Calu3 (cell line): ENCODE results near the gene ADTRP. TPM values are rescaled to one million over a fixed set of nuclear protein-coding genes. Genes with fewer than 3 reads are reported as not detected.

Experiments used
- BruUV-seq: library from RNA; stranded (reverse); fragments of 400-500 nt; replicated peaks from 2 replicates; lab custom pipeline; 2021; lab: Mats Ljungman, UMichigan
- CTCF ChIA-PET: fragments of 300-600 bp; sonication (Branson Sonifier 250); formaldehyde crosslinking; loops from one replicate; lab custom pipeline; 2022; ENCODE audit warnings: antibody characterized with exemption; lab: Charles Lee
- DNase-seq: peaks from one replicate; pipeline ENCODE4 v3.0.0; 2022
- H3K27ac Mint-ChIP-seq: one replicate; pipeline ENCODE4 v1.8.0; 2022; ENCODE audit warnings: mixed read lengths; ENCODE audit not compliant: unreplicated experiment
- H3K27me3 Mint-ChIP-seq: one replicate; pipeline ENCODE4 v1.8.0; 2022; ENCODE audit warnings: mixed read lengths; ENCODE audit not compliant: unreplicated experiment
- H3K36me3 Mint-ChIP-seq: one replicate; pipeline ENCODE4 v1.8.0; 2022; ENCODE audit warnings: mild to moderate bottlenecking, moderate library complexity, mixed read lengths; ENCODE audit not compliant: insufficient read depth, unreplicated experiment
- H3K4me1 Mint-ChIP-seq: one replicate; pipeline ENCODE4 v1.8.0; 2022; ENCODE audit warnings: mild to moderate bottlenecking, low read depth, mixed read lengths; ENCODE audit not compliant: unreplicated experiment
- H3K4me3 Mint-ChIP-seq: one replicate; pipeline ENCODE4 v1.8.0; 2022; ENCODE audit warnings: mild to moderate bottlenecking, low read depth, moderate library complexity, mixed read lengths; ENCODE audit not compliant: unreplicated experiment
- H3K9me3 Mint-ChIP-seq: one replicate; pipeline ENCODE4 v1.8.0; 2022; ENCODE audit warnings: low read depth, mixed read lengths; ENCODE audit not compliant: unreplicated experiment
- intact Hi-C: fragments of 100-400 bp; cut with micrococcal nuclease; formaldehyde crosslinking; loops from one replicate; pipeline ENCODE4 v1.10.0; 2022; ENCODE audit not compliant: unreplicated experiment
- total RNA-seq: library from RNA; stranded (reverse); gene quantifications from 2 replicates; pipeline ENCODE4 v1.2.3, GENCODE V29; 2022
- TF ChIP-seq, protein P1 (sequence below): fragments of 200-600 bp; IDR thresholded peaks from one replicate; pipeline ENCODE4 v1.8.0; 2022; ENCODE audit warnings: antibody characterized with exemption; ENCODE audit not compliant: unreplicated experiment

ADTRP gene
- total RNA-seq, 1 experiment from 2014 or later, result 0.54 TPM

DNA sequence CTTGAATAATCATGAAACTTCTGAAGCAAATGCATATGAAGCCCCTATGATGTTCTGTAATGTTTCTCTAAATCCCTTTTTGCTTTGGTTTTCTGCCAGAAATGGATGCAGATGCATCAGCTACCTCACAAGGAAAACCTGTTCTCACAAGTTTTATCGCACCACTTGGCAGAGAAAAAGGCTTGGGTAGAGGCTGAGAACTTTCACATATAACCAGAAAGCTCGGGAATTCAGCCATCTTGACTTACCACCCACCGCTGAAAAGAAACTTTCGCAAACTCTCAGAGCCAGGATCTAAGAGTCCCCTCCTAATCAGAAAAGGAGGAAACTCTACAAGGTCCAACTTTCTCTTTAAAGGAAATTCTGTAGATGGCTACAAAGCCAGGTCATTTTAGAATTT lies 36.2 kb upstream of the ADTRP start:
- Mint-ChIP-seq H3K4me1 (peaks cover 27% of the 10 kb centered on the region), H3K36me3 (no peaks in the 10 kb centered on the region), H3K9me3 (no peaks in the 10 kb centered on the region), H3K4me3 (no peak overlapping the region), H3K27ac (no peak overlapping the region), H3K27me3 (no peaks in the 10 kb centered on the region)
- intact Hi-C loops, result loop anchor here (10.0 kb wide), 1 partner anchor 110 kb away; no protein-coding TSS in a partner anchor
- BruUV-seq, result no TSS peak
- TF ChIP-seq, protein P1, sequence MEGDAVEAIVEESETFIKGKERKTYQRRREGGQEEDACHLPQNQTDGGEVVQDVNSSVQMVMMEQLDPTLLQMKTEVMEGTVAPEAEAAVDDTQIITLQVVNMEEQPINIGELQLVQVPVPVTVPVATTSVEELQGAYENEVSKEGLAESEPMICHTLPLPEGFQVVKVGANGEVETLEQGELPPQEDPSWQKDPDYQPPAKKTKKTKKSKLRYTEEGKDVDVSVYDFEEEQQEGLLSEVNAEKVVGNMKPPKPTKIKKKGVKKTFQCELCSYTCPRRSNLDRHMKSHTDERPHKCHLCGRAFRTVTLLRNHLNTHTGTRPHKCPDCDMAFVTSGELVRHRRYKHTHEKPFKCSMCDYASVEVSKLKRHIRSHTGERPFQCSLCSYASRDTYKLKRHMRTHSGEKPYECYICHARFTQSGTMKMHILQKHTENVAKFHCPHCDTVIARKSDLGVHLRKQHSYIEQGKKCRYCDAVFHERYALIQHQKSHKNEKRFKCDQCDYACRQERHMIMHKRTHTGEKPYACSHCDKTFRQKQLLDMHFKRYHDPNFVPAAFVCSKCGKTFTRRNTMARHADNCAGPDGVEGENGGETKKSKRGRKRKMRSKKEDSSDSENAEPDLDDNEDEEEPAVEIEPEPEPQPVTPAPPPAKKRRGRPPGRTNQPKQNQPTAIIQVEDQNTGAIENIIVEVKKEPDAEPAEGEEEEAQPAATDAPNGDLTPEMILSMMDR, result no peak
- CTCF ChIA-PET, result interaction anchor here (0.8 kb wide), 1 partner anchor 113 kb away, joined by 4 read pairs; no protein-coding TSS in a partner anchor
- DNase-seq, result no peak

- no TSS peak for BruUV-seq
- CTCF ChIA-PET, result no interaction called here
- TF ChIP-seq, protein P1, result no peak
- DNase-seq, result no peak
- no peaks in the 10 kb centered on the region for H3K9me3 Mint-ChIP-seq
- H3K36me3 Mint-ChIP-seq, result no peaks in the 10 kb centered on the region
- intact Hi-C loops, result loop anchor here (10.0 kb wide), 1 partner anchor 109 kb away; no protein-coding TSS in a partner anchor
- H3K4me3 Mint-ChIP-seq, result no peak overlapping the region
- H3K4me1 Mint-ChIP-seq, result peaks cover 27% of the 10 kb centered on the region
- H3K27ac Mint-ChIP-seq, result no peak overlapping the region
- H3K27me3 Mint-ChIP-seq, result no peaks in the 10 kb centered on the region
Measured at GRCh38 chr6:11814106-11814505, 35.5 kb upstream of the ADTRP start.

GRCh38 chr6:11813606-11814005 lies 35.0 kb upstream of the ADTRP start:
- CTCF ChIA-PET, result no interaction called here
- TF ChIP-seq, protein P1, result no peak
- no TSS peak for BruUV-seq

GRCh38 chr6:11812951-11813350 lies 34.3 kb upstream of the ADTRP start:
- TF ChIP-seq, protein P1, result no peak
- DNase-seq, result no peak
- Mint-ChIP-seq H3K4me3 (no peak overlapping the region), H3K36me3 (no peaks in the 10 kb centered on the region), H3K27ac (no peak overlapping the region), H3K4me1 (peaks cover 27% of the 10 kb centered on the region), H3K9me3 (no peaks in the 10 kb centered on the region), H3K27me3 (no peaks in the 10 kb centered on the region)
- intact Hi-C loops, result loop anchor here (10.0 kb wide), 1 partner anchor 108 kb away; no protein-coding TSS in a partner anchor
- BruUV-seq, result no TSS peak
- CTCF ChIA-PET, result no interaction called here

More at GRCh38 chr6:11813606-11814005, 35.0 kb upstream of the ADTRP start:
- H3K27ac Mint-ChIP-seq, result no peak overlapping the region
- no peak for DNase-seq
- H3K27me3 Mint-ChIP-seq, result no peaks in the 10 kb centered on the region
- H3K9me3 Mint-ChIP-seq, result no peaks in the 10 kb centered on the region
- H3K4me1 Mint-ChIP-seq, result peaks cover 27% of the 10 kb centered on the region
- no peaks in the 10 kb centered on the region for H3K36me3 Mint-ChIP-seq
- intact Hi-C loops, result loop anchor here (10.0 kb wide), 1 partner anchor 109 kb away; no protein-coding TSS in a partner anchor
- H3K4me3 Mint-ChIP-seq, result no peak overlapping the region
